A673 (cell line): Measurements from ENCODE around the gene PIGA. TPM values are rescaled to one million over a fixed set of nuclear protein-coding genes. Genes with fewer than 3 reads are reported as not detected.
"Not testable (repeated sequence)": the region's sequence is repeated elsewhere in the genome, so short reads cannot be mapped to it uniquely, and the experiment has no call there.

Experiments
- BruUV-seq: library from RNA; stranded (reverse); fragments of 400-500 nt; replicated peaks from 2 replicates; lab custom pipeline; 2021; lab: Mats Ljungman, UMichigan
- CTCF ChIA-PET: fragments of 300-600 bp; sonication (Branson Sonifier 250); formaldehyde crosslinking; loops from one replicate; lab custom pipeline; 2022; ENCODE audit warnings: antibody characterized with exemption; lab: Charles Lee
- POLR2A ChIA-PET: fragments of 300-600 bp; sonication (Branson Sonifier 250); formaldehyde crosslinking; loops from one replicate; lab custom pipeline; 2022; ENCODE audit warnings: antibody characterized with exemption; ENCODE audit not compliant: low non-redundant PET; lab: Charles Lee
- DNase-seq: peaks from one replicate; pipeline ENCODE4 v3.0.0-alpha.2; 2015; ENCODE audit warnings: low spot score
- H3K27ac ChIP-seq: fragments of 200-600 bp; sonication (generic); 2 replicates; pipeline ENCODE4 v1.5.1; 2016; ENCODE audit warnings: mixed run types, low read depth, mild to moderate bottlenecking, mixed read lengths, antibody characterized with exemption, low read length; ENCODE audit not compliant: poor library complexity, severe bottlenecking
- H3K27me3 ChIP-seq: fragments of 200-600 bp; sonication (generic); replicated peaks from 2 replicates; pipeline ENCODE4 v1.6.1; 2017; ENCODE audit warnings: mixed run types, low read depth, mild to moderate bottlenecking, mixed read lengths, antibody characterized with exemption, low read length; ENCODE audit not compliant: insufficient read depth, poor library complexity
- H3K36me3 ChIP-seq: fragments of 200-600 bp; sonication (generic); 2 replicates; pipeline ENCODE4 v1.6.1; 2016; ENCODE audit warnings: mixed run types, mild to moderate bottlenecking, mixed read lengths, antibody characterized with exemption, low read length; ENCODE audit not compliant: insufficient read depth, poor library complexity, severe bottlenecking
- H3K4me1 ChIP-seq: fragments of 200-600 bp; sonication (generic); 2 replicates; pipeline ENCODE4 v1.6.1; 2017; ENCODE audit warnings: mixed run types, mild to moderate bottlenecking, mixed read lengths, antibody characterized with exemption, low read length; ENCODE audit not compliant: insufficient read depth, poor library complexity, severe bottlenecking
- H3K4me3 ChIP-seq: fragments of 200-600 bp; sonication (generic); 2 replicates; pipeline ENCODE4 v1.5.1; 2016; ENCODE audit warnings: low read depth, mixed run types, mild to moderate bottlenecking, mixed read lengths, low read length; ENCODE audit not compliant: poor library complexity, severe bottlenecking
- H3K9me3 ChIP-seq: fragments of 200-600 bp; sonication (generic); 2 replicates; pipeline ENCODE4 v1.6.1; 2016; ENCODE audit warnings: mixed run types, low read depth, mild to moderate bottlenecking, mixed read lengths, antibody characterized with exemption, low read length; ENCODE audit not compliant: poor library complexity, severe bottlenecking
- CTCF ChIP-seq: fragments of 300-800, 200-600 bp; sonication (generic); conservative IDR thresholded peaks from 2 replicates; pipeline ENCODE4 v1.5.1; 2017; ENCODE audit warnings: low read depth, mild to moderate bottlenecking, antibody characterized with exemption, low read length, moderate library complexity, mixed read lengths
- EZH2 ChIP-seq: fragments of 200-600 bp; sonication (generic); IDR thresholded peaks from 2 replicates; pipeline ENCODE4 v1.6.1; 2017; ENCODE audit warnings: borderline replicate concordance, low read depth, mild to moderate bottlenecking, mixed read lengths, antibody characterized with exemption, low read length; ENCODE audit not compliant: poor library complexity, severe bottlenecking
- intact Hi-C: fragments of 100-400 bp; cut with micrococcal nuclease; formaldehyde crosslinking; loops from one replicate; pipeline ENCODE4 v1.10.0; 2022; ENCODE audit not compliant: unreplicated experiment
- total RNA-seq: library from RNA; stranded (reverse); gene quantifications from 2 replicates; pipeline ENCODE4 v1.2.3, GENCODE V29; 2021

Gene PIGA
- total RNA-seq, 1 experiment from 2014 or later, result 17.4 TPM

DNA sequence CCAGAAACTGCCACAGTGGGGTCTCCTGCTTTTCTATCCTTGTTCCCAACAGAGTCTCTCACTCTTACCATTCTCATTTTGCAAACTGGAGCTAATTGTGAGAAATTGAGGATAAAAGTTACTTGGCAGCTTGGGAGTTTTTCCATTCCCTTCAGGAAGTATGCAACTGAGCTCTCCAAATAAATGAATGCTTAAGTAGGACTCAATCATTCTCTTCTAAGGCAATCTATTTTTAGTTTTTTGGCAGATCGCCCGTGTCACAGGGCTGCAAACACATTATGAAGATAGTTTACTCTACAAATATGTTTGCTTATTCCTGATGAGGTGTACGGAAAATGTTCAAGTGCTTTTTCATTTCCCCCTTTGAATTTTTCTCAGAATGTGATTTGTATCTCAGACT lies 25.2 kb downstream of the PIGA start:
- Histone ChIP-seq H3K36me3 (no peaks in the 10 kb centered on the region), H3K27ac (peak overlapping the region; percentile 57), H3K27me3 (no peaks in the 10 kb centered on the region), H3K4me1 (peaks cover 25% of the 10 kb centered on the region), H3K9me3 (no peaks in the 10 kb centered on the region), H3K4me3 (no peak overlapping the region)
- BruUV-seq, result no TSS peak
- TF ChIP-seq CTCF, result no peak
- TF ChIP-seq EZH2, result no peak
- ChIA-PET POLR2A (no interaction called here), CTCF (no interaction called here)
- intact Hi-C loops, result no loop called here
- DNase-seq, result peak; percentile 89

DNA sequence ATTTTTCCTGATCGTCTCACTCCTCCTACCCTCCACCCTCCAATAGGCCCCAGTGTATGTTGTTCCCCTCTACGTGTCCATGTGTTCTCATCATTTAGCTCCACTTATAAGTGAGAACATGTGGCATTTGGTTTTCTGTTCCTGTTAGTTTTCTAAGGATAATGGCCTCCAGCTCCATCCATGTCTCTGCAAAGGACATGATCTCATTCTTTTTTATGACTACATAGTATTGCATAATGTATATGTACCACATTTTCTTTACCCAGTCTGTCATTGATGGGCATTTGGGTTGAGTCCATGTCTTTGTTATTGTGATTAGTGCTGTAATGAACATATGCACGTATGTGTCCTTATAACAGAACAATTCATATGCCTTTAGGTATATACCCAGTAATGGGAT lies 29.4 kb downstream of the PIGA start:
- DNase-seq, BruUV-seq, POLR2A ChIA-PET: not testable (repeated sequence)

GRCh38 chrX:15301924-15302323 lies 33.4 kb downstream of the PIGA start:
- POLR2A ChIA-PET, result no interaction called here
- BruUV-seq, result no TSS peak
- no peaks in the 10 kb centered on the region for H3K27me3 ChIP-seq
- no peak overlapping the region for H3K4me3 ChIP-seq
- no peaks in the 10 kb centered on the region for H3K9me3 ChIP-seq
- H3K36me3 ChIP-seq, result no peaks in the 10 kb centered on the region
- intact Hi-C loops, result loop anchor here (5.0 kb wide), 1 partner anchor 265 kb away; no protein-coding TSS in a partner anchor
- no peak for TF ChIP-seq CTCF
- TF ChIP-seq EZH2, result no peak
- CTCF ChIA-PET, result no interaction called here
- H3K27ac ChIP-seq, result no peak overlapping the region
- peaks cover 17% of the 10 kb centered on the region for H3K4me1 ChIP-seq
- no peak for DNase-seq

More for the DNA sequence above, 29.4 kb downstream of the PIGA start:
- H3K9me3 ChIP-seq, H3K36me3 ChIP-seq, H3K27me3 ChIP-seq, intact Hi-C loops, H3K27ac ChIP-seq, H3K4me1 ChIP-seq, H3K4me3 ChIP-seq, CTCF ChIA-PET: not testable (repeated sequence)
